IMR-90 (cell line): Measurements from ENCODE around the gene VSIG10L2. TPM values are rescaled to one million over a fixed set of nuclear protein-coding genes. Genes with fewer than 3 reads are reported as not detected.

Experiments used
- ATAC-seq: fragments of 200-7000 bp; cut with Tn5 transposase; 2 replicates; pipeline ENCODE4 v1.9.1; 2020; ENCODE audit warnings: low read depth, mild to moderate bottlenecking, moderate library complexity
- BruUV-seq: library from RNA; stranded (reverse); fragments of 400-500 nt; replicated peaks from 2 replicates; lab custom pipeline; 2021; lab: Mats Ljungman, UMichigan
- CTCF ChIA-PET: fragments of 300-600 bp; formaldehyde crosslinking; extraction: SDS; loops from one replicate; lab custom pipeline; 2021; ENCODE audit warnings: antibody characterized with exemption; lab: Yijun Ruan, JAX
- POLR2A ChIA-PET: fragments of 300-600 bp; sonication (Branson Sonifier 250); formaldehyde crosslinking; loops from one replicate; lab custom pipeline; 2022; ENCODE audit warnings: antibody characterized with exemption; ENCODE audit not compliant: unreplicated experiment; lab: Charles Lee
- DNase-seq: peaks from one replicate; pipeline ENCODE4 v3.0.0; 2013
- H2AFZ ChIP-seq: replicated peaks from 2 replicates; pipeline ENCODE3; 2013; ENCODE audit warnings: low read length, mild to moderate bottlenecking; ENCODE audit not compliant: poor library complexity
- H2AK5ac ChIP-seq: 2 replicates; pipeline ENCODE4 v1.6.1; 2013; ENCODE audit warnings: low read depth, low read length, inconsistent platforms
- H2AK9ac ChIP-seq: replicated peaks from 2 replicates; pipeline ENCODE3; 2013; ENCODE audit warnings: mild to moderate bottlenecking, low read depth, low read length, moderate library complexity; ENCODE audit not compliant: poor library complexity
- H2BK120ac ChIP-seq: 2 replicates; pipeline ENCODE4 v1.6.1; 2013; ENCODE audit warnings: low read depth, low read length, inconsistent platforms
- H2BK15ac ChIP-seq: 3 replicates; pipeline ENCODE4 v1.6.1; 2013; ENCODE audit warnings: low read depth, low read length, inconsistent platforms
- H2BK20ac ChIP-seq: 2 replicates; pipeline ENCODE4 v1.6.1; 2013; ENCODE audit warnings: low read depth, mild to moderate bottlenecking, inconsistent platforms, low read length, moderate library complexity
- H2BK5ac ChIP-seq: 2 replicates; pipeline ENCODE4 v1.6.1; 2013; ENCODE audit warnings: mild to moderate bottlenecking, low read depth, low read length, inconsistent platforms; ENCODE audit not compliant: poor library complexity, severe bottlenecking
- H3K14ac ChIP-seq: replicated peaks from 2 replicates; pipeline ENCODE4 v1.6.1; 2013; ENCODE audit warnings: low read depth, low read length, inconsistent platforms
- H3K18ac ChIP-seq: 2 replicates; pipeline ENCODE4 v1.6.1; 2013; ENCODE audit warnings: low read depth, low read length, control low read depth
- H3K23ac ChIP-seq: 2 replicates; pipeline ENCODE4 v1.6.1; 2013; ENCODE audit warnings: low read depth, low read length, inconsistent platforms
- H3K27ac ChIP-seq: 2 replicates; pipeline ENCODE4 v1.5.1; 2013; ENCODE audit warnings: mild to moderate bottlenecking, control low read depth, low read length; ENCODE audit not compliant: insufficient read depth
- H3K27me3 ChIP-seq: 2 replicates; pipeline ENCODE4 v1.6.1; 2013; ENCODE audit warnings: low read length; ENCODE audit not compliant: control insufficient read depth, insufficient read depth
- H3K36me3 ChIP-seq: 2 replicates; pipeline ENCODE4 v1.6.1; 2013; ENCODE audit warnings: low read length, mixed read lengths; ENCODE audit not compliant: control insufficient read depth, insufficient read depth
- H3K4ac ChIP-seq: 2 replicates; pipeline ENCODE4 v1.6.1; 2013; ENCODE audit warnings: low read depth, low read length, inconsistent platforms
- H3K4me1 ChIP-seq: 2 replicates; pipeline ENCODE4 v1.6.1; 2013; ENCODE audit warnings: low read length, mixed read lengths; ENCODE audit not compliant: control insufficient read depth, insufficient read depth
- H3K4me2 ChIP-seq: 2 replicates; pipeline ENCODE4 v1.6.1; 2013; ENCODE audit warnings: low read depth, mild to moderate bottlenecking, control low read depth, low read length, moderate library complexity
- H3K4me3 ChIP-seq: 2 replicates; pipeline ENCODE4 v1.5.1; 2013; ENCODE audit warnings: low read depth, mild to moderate bottlenecking, control low read depth, low read length, moderate library complexity; ENCODE audit not compliant: insufficient read depth
- H3K56ac ChIP-seq: 2 replicates; pipeline ENCODE4 v1.6.1; 2013; ENCODE audit warnings: low read length, inconsistent platforms; ENCODE audit not compliant: insufficient read depth; ENCODE audit errors: extremely low read depth
- H3K79me1 ChIP-seq, 2 experiments: 2 replicates each; pipeline ENCODE4 v1.6.1; 2013; ENCODE audit warnings: low read length in 2 of 2, inconsistent platforms in 1 of 2, low read depth in 1 of 2
- H3K9ac ChIP-seq: 2 replicates; pipeline ENCODE4 v1.6.1; 2013; ENCODE audit warnings: low read depth, low read length, control low read depth
- H3K9me1 ChIP-seq: 2 replicates; pipeline ENCODE4 v1.6.1; 2013; ENCODE audit warnings: low read length, inconsistent platforms; ENCODE audit not compliant: insufficient read depth
- H3K9me3 ChIP-seq: 2 replicates; pipeline ENCODE4 v1.6.1; 2013; ENCODE audit warnings: low read length; ENCODE audit not compliant: control insufficient read depth, insufficient read depth
- H4K20me1 ChIP-seq: 2 replicates; pipeline ENCODE4 v1.6.1; 2013; ENCODE audit warnings: low read length, inconsistent platforms; ENCODE audit not compliant: insufficient read depth
- H4K5ac ChIP-seq: 2 replicates; pipeline ENCODE4 v1.6.1; 2013; ENCODE audit warnings: mild to moderate bottlenecking, low read depth, low read length, control low read depth
- H4K8ac ChIP-seq, 2 experiments: 2 replicates each; pipeline ENCODE4 v1.6.1; 2013; ENCODE audit warnings: low read depth in 2 of 2, low read length in 2 of 2, control low read depth in 1 of 2, inconsistent platforms in 1 of 2
- H4K91ac ChIP-seq: 2 replicates; pipeline ENCODE4 v1.6.1; 2013; ENCODE audit warnings: low read depth, low read length, inconsistent platforms; ENCODE audit not compliant: insufficient read depth
- CHD1 ChIP-seq: IDR thresholded peaks from 2 replicates; pipeline ENCODE4 v1.6.1; 2012; ENCODE audit warnings: low read depth, low read length, improper control_type of control experiment
- FOS ChIP-seq: fragments of 150-350 bp; IDR thresholded peaks from 2 replicates; pipeline ENCODE4 v1.6.1; 2016; ENCODE audit warnings: low read depth, low read length
- MAFK ChIP-seq: IDR thresholded peaks from 2 replicates; pipeline ENCODE4 v1.6.1; 2012; ENCODE audit warnings: low read depth, low read length, improper control_type of control experiment
- MAZ ChIP-seq: IDR thresholded peaks from 2 replicates; pipeline ENCODE4 v1.6.1; 2012; ENCODE audit warnings: low read depth, mild to moderate bottlenecking, low read length, improper control_type of control experiment, moderate library complexity, borderline replicate concordance
- NFE2L2 ChIP-seq: fragments of 150-350 bp; IDR thresholded peaks from 2 replicates; pipeline ENCODE4 v1.6.1; 2016; ENCODE audit warnings: low read depth, mild to moderate bottlenecking, low read length
- POLR2A ChIP-seq: IDR thresholded peaks from 2 replicates; pipeline ENCODE4 v1.6.1; 2012; ENCODE audit warnings: mild to moderate bottlenecking, low read depth, low read length
- RCOR1 ChIP-seq: IDR thresholded peaks from 2 replicates; pipeline ENCODE4 v1.6.1; 2012; ENCODE audit warnings: mild to moderate bottlenecking, low read length, improper control_type of control experiment; ENCODE audit not compliant: insufficient replicate concordance
- RFX5 ChIP-seq: IDR thresholded peaks from 2 replicates; pipeline ENCODE4 v1.8.0; 2012; ENCODE audit warnings: low read depth, mild to moderate bottlenecking, low read length, moderate library complexity
- SMC3 ChIP-seq: fragments of 150-350 bp; IDR thresholded peaks from 2 replicates; pipeline ENCODE4 v1.6.1; 2016; ENCODE audit warnings: low read depth, mild to moderate bottlenecking, antibody characterized with exemption, low read length, moderate library complexity
- WGBS, 2 experiments: methylation state at CpG; one replicate each; pipeline versions ENCODE4 v1.1.5 to v1.1.7; 2013; ENCODE audit warnings: missing lambda C conversion rate in 2 of 2; ENCODE audit not compliant: insufficient read length in 1 of 2; ENCODE audit errors: extremely low coverage in 2 of 2; 5-methylcytosine and 5-hydroxymethylcytosine counted together
- dilution Hi-C: fragments of 300-500 bp; cut with HindIII; formaldehyde crosslinking; loops from one replicate; pipeline ENCODE4 v1.14.3; 2018; ENCODE audit warnings: low sequenced_read_pairs; ENCODE audit not compliant: unreplicated experiment
- in situ Hi-C: fragments of 300-500 bp; cut with MboI; formaldehyde crosslinking; loops from 3 replicates; pipeline ENCODE4 v1.14.3; 2019; ENCODE audit warnings: low sequenced_read_pairs, inconsistent platforms, mixed read lengths
- intact Hi-C: fragments of 100-400 bp; cut with micrococcal nuclease; formaldehyde crosslinking; loops from 2 replicates; pipeline ENCODE4 v1.10.0; 2022
- polyA plus RNA-seq, 3 experiments: library from polyadenylated mRNA; depleted of rRNA; stranded (reverse); fragments of >200 nt; gene quantifications; 2 replicates each; pipeline ENCODE4 v1.2.3, GENCODE V29; 2012; ENCODE audit warnings: low replicate concordance in 1 of 3
- total RNA-seq: library from RNA; depleted of rRNA; stranded (reverse); fragments of >200 nt; gene quantifications from 2 replicates; pipeline ENCODE4 v1.2.3, GENCODE V29; 2012
- TF ChIP-seq, protein P1 (sequence below): fragments of 150-350 bp; IDR thresholded peaks from 2 replicates; pipeline ENCODE4 v1.6.1; 2017; ENCODE audit warnings: mild to moderate bottlenecking, antibody characterized with exemption, low read length, low read depth
- TF ChIP-seq, protein P2 (sequence below): fragments of 150-350 bp; IDR thresholded peaks from 2 replicates; pipeline ENCODE4 v1.6.1; 2016; ENCODE audit warnings: low read depth, mild to moderate bottlenecking, low read length, moderate library complexity, borderline replicate concordance
- TF ChIP-seq, protein P3 (sequence below): conservative IDR thresholded peaks from 2 replicates; pipeline ENCODE4 v1.5.1; 2012; ENCODE audit warnings: mild to moderate bottlenecking, low read depth, low read length, improper control_type of control experiment

Gene VSIG10L2
- total and polyA plus RNA-seq, 2 of the 4 experiments (the other 2 are of a cell fraction) = under 0.01 TPM; not detected in 1

DNA sequence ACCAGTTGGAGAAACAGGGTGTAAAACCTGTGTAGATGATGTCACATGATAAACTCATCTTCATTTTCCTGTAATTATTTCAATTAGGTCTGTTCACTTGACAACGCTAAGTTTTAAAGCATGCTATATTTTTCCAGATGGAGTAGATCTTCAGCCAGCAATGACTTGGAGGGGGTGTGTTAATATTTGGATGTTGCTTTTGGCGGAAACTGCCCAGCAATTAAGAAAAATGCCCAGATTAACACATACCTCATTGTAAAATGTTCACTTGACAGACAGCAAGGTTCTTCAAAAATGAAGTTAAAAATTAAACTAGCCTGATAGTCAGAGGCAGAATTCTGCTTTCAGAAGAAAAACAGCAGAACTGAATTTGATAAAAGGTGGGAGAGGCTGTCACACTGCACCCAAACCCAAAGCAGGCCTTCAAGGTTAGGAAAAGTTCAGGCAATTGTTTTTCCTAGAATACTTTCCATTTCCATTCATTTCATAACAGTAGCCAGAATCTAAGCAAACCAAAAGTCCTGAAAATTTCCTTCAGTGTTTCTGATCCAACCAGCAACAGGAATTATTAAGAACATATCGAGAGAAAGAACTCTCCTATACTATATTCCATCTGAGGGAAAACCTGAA is 33.0 kb downstream of the VSIG10L2 start:
- no peak overlapping the region for H3K4ac ChIP-seq
- DNase-seq (no peak), ATAC-seq (no peak)
- no CpG with 5 or more reads among the region's 3 CpGs for WGBS, 2 experiments
- ChIA-PET POLR2A (no interaction called here), CTCF (no interaction called here)
- no peak overlapping the region for H3K4me3 ChIP-seq
- no peak overlapping the region for H4K91ac ChIP-seq
- no peak overlapping the region for H3K23ac ChIP-seq
- no peak overlapping the region for H2BK5ac ChIP-seq
- H2BK20ac ChIP-seq = no peak overlapping the region
- in situ Hi-C loops (no loop called here), dilution Hi-C loops (no loop called here), intact Hi-C loops (no loop called here)
- H3K4me2 ChIP-seq = no peak overlapping the region
- H4K20me1 ChIP-seq = no peaks in the 10 kb centered on the region
- BruUV-seq = no TSS peak
- H2AK9ac ChIP-seq = no peak overlapping the region
- H3K18ac ChIP-seq = no peak overlapping the region
- no peaks in the 10 kb centered on the region for H3K9me3 ChIP-seq
- H3K14ac ChIP-seq = no peak overlapping the region
- H3K79me1 ChIP-seq = no peaks in the 10 kb centered on the region
- no peak overlapping the region for H2AFZ ChIP-seq
- H4K8ac ChIP-seq = no peak overlapping the region
- no peak overlapping the region for H3K9ac ChIP-seq
- no peak overlapping the region for H3K27ac ChIP-seq
- no peak overlapping the region for H2AK5ac ChIP-seq
- TF ChIP-seq POLR2A (no peak), NFE2L2 (no peak), CHD1 (no peak), SMC3 (no peak), RFX5 (no peak), FOS (no peak), MAFK (no peak), MAZ (no peak), RCOR1 (no peak)
- TF ChIP-seq, protein P1, sequence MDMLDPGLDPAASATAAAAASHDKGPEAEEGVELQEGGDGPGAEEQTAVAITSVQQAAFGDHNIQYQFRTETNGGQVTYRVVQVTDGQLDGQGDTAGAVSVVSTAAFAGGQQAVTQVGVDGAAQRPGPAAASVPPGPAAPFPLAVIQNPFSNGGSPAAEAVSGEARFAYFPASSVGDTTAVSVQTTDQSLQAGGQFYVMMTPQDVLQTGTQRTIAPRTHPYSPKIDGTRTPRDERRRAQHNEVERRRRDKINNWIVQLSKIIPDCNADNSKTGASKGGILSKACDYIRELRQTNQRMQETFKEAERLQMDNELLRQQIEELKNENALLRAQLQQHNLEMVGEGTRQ = no peak
- TF ChIP-seq, protein P2, sequence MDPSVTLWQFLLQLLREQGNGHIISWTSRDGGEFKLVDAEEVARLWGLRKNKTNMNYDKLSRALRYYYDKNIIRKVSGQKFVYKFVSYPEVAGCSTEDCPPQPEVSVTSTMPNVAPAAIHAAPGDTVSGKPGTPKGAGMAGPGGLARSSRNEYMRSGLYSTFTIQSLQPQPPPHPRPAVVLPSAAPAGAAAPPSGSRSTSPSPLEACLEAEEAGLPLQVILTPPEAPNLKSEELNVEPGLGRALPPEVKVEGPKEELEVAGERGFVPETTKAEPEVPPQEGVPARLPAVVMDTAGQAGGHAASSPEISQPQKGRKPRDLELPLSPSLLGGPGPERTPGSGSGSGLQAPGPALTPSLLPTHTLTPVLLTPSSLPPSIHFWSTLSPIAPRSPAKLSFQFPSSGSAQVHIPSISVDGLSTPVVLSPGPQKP = no peak
- TF ChIP-seq, protein P3, sequence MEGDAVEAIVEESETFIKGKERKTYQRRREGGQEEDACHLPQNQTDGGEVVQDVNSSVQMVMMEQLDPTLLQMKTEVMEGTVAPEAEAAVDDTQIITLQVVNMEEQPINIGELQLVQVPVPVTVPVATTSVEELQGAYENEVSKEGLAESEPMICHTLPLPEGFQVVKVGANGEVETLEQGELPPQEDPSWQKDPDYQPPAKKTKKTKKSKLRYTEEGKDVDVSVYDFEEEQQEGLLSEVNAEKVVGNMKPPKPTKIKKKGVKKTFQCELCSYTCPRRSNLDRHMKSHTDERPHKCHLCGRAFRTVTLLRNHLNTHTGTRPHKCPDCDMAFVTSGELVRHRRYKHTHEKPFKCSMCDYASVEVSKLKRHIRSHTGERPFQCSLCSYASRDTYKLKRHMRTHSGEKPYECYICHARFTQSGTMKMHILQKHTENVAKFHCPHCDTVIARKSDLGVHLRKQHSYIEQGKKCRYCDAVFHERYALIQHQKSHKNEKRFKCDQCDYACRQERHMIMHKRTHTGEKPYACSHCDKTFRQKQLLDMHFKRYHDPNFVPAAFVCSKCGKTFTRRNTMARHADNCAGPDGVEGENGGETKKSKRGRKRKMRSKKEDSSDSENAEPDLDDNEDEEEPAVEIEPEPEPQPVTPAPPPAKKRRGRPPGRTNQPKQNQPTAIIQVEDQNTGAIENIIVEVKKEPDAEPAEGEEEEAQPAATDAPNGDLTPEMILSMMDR = no peak
- no peak overlapping the region for H2BK120ac ChIP-seq
- H3K36me3 ChIP-seq = no peaks in the 10 kb centered on the region
- H4K5ac ChIP-seq = no peak overlapping the region
- no peak overlapping the region for H2BK15ac ChIP-seq
- H3K4me1 ChIP-seq = peaks cover 2% of the 10 kb centered on the region; the same call in 1 of the 2 replicates
- no peaks in the 10 kb centered on the region; the same call in 1 of the 2 replicates for H3K27me3 ChIP-seq
- H3K56ac ChIP-seq = no peak overlapping the region
- no peaks in the 10 kb centered on the region for H3K9me1 ChIP-seq
